ENCODE measurements around the gene XRCC6.

Gene XRCC6

DNA sequence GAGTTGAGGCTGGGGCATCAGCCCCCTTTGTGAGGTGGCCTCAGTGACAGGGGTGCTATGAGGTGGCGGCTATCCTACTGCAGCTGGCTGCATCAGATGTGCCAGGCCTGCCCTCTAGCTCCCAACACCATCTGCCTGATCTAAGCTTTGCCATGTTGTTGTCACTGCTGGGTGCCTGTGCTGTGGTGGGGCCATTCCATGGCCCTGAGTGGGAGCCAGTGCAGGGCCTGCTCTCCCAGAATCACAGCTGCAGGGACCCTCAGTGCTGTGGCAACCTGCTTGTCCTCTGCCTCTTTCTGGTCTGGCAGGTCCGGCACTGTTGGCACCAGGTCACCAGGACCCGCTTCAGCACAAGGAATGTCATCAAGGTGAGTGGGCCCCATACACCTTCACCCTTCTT, 69.4 kb downstream of the XRCC6 start:
- Histone ChIP-seq H3K18ac (ENCODE audit: low read depth in 1 of 2, low read length in 2 of 2) (no peak overlapping the region), H2AFZ (ENCODE audit: low read depth, low read length) (no peak overlapping the region), H3K9ac (ENCODE audit: low read length) (peak overlapping the region; percentile 26), H4K8ac (ENCODE audit: low read length) (peak overlapping the region; percentile 50), H2BK5ac (ENCODE audit: low read depth, low read length, poor library complexity, severe bottlenecking) (no peak overlapping the region), H3K36me3 (ENCODE audit: control insufficient read depth in 1 of 2, insufficient read depth in 2 of 2, low read depth in 1 of 2, low read length in 2 of 2) (peaks cover 14 to 27% of the 10 kb centered on the region in 2 experiments), H3K4me2 (ENCODE audit: low read length, poor library complexity, severe bottlenecking) (no peak overlapping the region), H3K4me1 (ENCODE audit: control insufficient read depth, insufficient read depth, low read depth, low read length) (peaks cover 10% of the 10 kb centered on the region), H3K27me3 (ENCODE audit: control insufficient read depth in 1 of 2, insufficient read depth in 1 of 2, low read length in 2 of 2) (no peaks in the 10 kb centered on the region), H3K4me3 (ENCODE audit: insufficient read depth in 1 of 2, low read depth in 1 of 2, low read length in 2 of 2) (peak overlapping the region in 1 of 2 experiments; percentile 82), H2AK5ac (ENCODE audit: low read length, severe bottlenecking) (no peak overlapping the region), H3K27ac (ENCODE audit: low read length, poor library complexity, severe bottlenecking) (no peak overlapping the region), H4K91ac (ENCODE audit: low read length) (peak overlapping the region; percentile 39), H3K4ac (ENCODE audit: low read depth in 1 of 2, low read length in 2 of 2) (peak overlapping the region in 1 of 2 experiments; percentile 35), H3K9me3 (ENCODE audit: control insufficient read depth, low read length) (no peaks in the 10 kb centered on the region), H3K23ac (ENCODE audit: low read length in 2 of 2) (no peak overlapping the region), H3K14ac (ENCODE audit: low read length in 2 of 2) (no peak overlapping the region), H3K79me1 (replicated peaks; ENCODE audit: low read length, poor library complexity, severe bottlenecking) (peaks cover 4% of the 10 kb centered on the region), H2BK12ac (ENCODE audit: low read length in 2 of 2) (peak overlapping the region in 1 of 2 experiments; percentile 17), H2BK15ac (ENCODE audit: low read depth, poor library complexity, severe bottlenecking) (no peak overlapping the region), H2BK120ac (ENCODE audit: low read depth, low read length) (no peak overlapping the region)
- no peak for DNase-seq
- WGBS: 90% methylated on average over 3 of the region's 3 CpGs

- peaks cover 13% of the 10 kb centered on the region for H3K4me1 ChIP-seq (ENCODE audit: control insufficient read depth, insufficient read depth, low read depth, low read length)
- H3K27ac ChIP-seq (ENCODE audit: low read length, poor library complexity, severe bottlenecking): no peak overlapping the region
- H3K9ac ChIP-seq (ENCODE audit: low read length): no peak overlapping the region
- H3K18ac ChIP-seq (ENCODE audit: low read depth in 1 of 2, low read length in 2 of 2): no peak overlapping the region
- H3K4me2 ChIP-seq (ENCODE audit: low read length, poor library complexity, severe bottlenecking): no peak overlapping the region
- peaks cover 14 to 27% of the 10 kb centered on the region in 2 experiments for H3K36me3 ChIP-seq (ENCODE audit: control insufficient read depth in 1 of 2, insufficient read depth in 2 of 2, low read depth in 1 of 2, low read length in 2 of 2)
- no peak overlapping the region for H3K4ac ChIP-seq (ENCODE audit: low read depth in 1 of 2, low read length in 2 of 2)
- no peaks in the 10 kb centered on the region for H3K27me3 ChIP-seq (ENCODE audit: control insufficient read depth in 1 of 2, insufficient read depth in 1 of 2, low read length in 2 of 2)
- no peak overlapping the region for H4K91ac ChIP-seq (ENCODE audit: low read length)
- no peak overlapping the region for H4K8ac ChIP-seq (ENCODE audit: low read length)
- no peak overlapping the region for H2BK5ac ChIP-seq (ENCODE audit: low read depth, low read length, poor library complexity, severe bottlenecking)
- H3K79me1 ChIP-seq (replicated peaks; ENCODE audit: low read length, poor library complexity, severe bottlenecking): peaks cover 4% of the 10 kb centered on the region
- no peak overlapping the region for H2BK15ac ChIP-seq (ENCODE audit: low read depth, poor library complexity, severe bottlenecking)
- no peak overlapping the region for H2BK120ac ChIP-seq (ENCODE audit: low read depth, low read length)
- H2AK5ac ChIP-seq (ENCODE audit: low read length, severe bottlenecking): no peak overlapping the region
- H3K23ac ChIP-seq (ENCODE audit: low read length in 2 of 2): no peak overlapping the region
- no peak overlapping the region for H2BK12ac ChIP-seq (ENCODE audit: low read length in 2 of 2)
- H3K4me3 ChIP-seq (ENCODE audit: insufficient read depth in 1 of 2, low read depth in 1 of 2, low read length in 2 of 2): no peak overlapping the region
- H2AFZ ChIP-seq (ENCODE audit: low read depth, low read length): no peak overlapping the region
- WGBS: 96% methylated on average over 2 of the region's 2 CpGs
- H3K9me3 ChIP-seq (ENCODE audit: control insufficient read depth, low read length): no peaks in the 10 kb centered on the region
- no peak overlapping the region for H3K14ac ChIP-seq (ENCODE audit: low read length in 2 of 2)
- DNase-seq: no peak
Observed at GRCh38 chr22:41695211-41695610, 74.1 kb downstream of the XRCC6 start.

- no peak overlapping the region for H3K14ac ChIP-seq (ENCODE audit: low read length in 2 of 2)
- peak overlapping the region; percentile 57 for H3K9ac ChIP-seq (ENCODE audit: low read length)
- H4K91ac ChIP-seq (ENCODE audit: low read length): no peak overlapping the region
- no peak overlapping the region for H3K4me3 ChIP-seq (ENCODE audit: insufficient read depth in 1 of 2, low read depth in 1 of 2, low read length in 2 of 2)
- H3K27me3 ChIP-seq (ENCODE audit: control insufficient read depth in 1 of 2, insufficient read depth in 1 of 2, low read length in 2 of 2): no peaks in the 10 kb centered on the region
- H3K4me1 ChIP-seq (ENCODE audit: control insufficient read depth, insufficient read depth, low read depth, low read length): peaks cover 10% of the 10 kb centered on the region
- peak overlapping the region; percentile 9 to 70 for H2BK12ac ChIP-seq (ENCODE audit: low read length in 2 of 2)
- H3K4ac ChIP-seq (ENCODE audit: low read depth in 1 of 2, low read length in 2 of 2): peak overlapping the region in 1 of 2 experiments; percentile 56
- H3K27ac ChIP-seq (ENCODE audit: low read length, poor library complexity, severe bottlenecking): peak overlapping the region; percentile 19
- H2BK15ac ChIP-seq (ENCODE audit: low read depth, poor library complexity, severe bottlenecking): no peak overlapping the region
- H4K8ac ChIP-seq (ENCODE audit: low read length): peak overlapping the region; percentile 32
- H2BK120ac ChIP-seq (ENCODE audit: low read depth, low read length): peak overlapping the region; percentile 22
- no peak for DNase-seq
- no peak overlapping the region for H3K4me2 ChIP-seq (ENCODE audit: low read length, poor library complexity, severe bottlenecking)
- no peaks in the 10 kb centered on the region for H3K9me3 ChIP-seq (ENCODE audit: control insufficient read depth, low read length)
- no peak overlapping the region for H2AFZ ChIP-seq (ENCODE audit: low read depth, low read length)
- peak overlapping the region; percentile 15 for H2AK5ac ChIP-seq (ENCODE audit: low read length, severe bottlenecking)
- no peaks in the 10 kb centered on the region for H3K79me1 ChIP-seq (replicated peaks; ENCODE audit: low read length, poor library complexity, severe bottlenecking)
- H3K23ac ChIP-seq (ENCODE audit: low read length in 2 of 2): no peak overlapping the region
- WGBS: 73% methylated on average over 11 of the region's 11 CpGs
- peaks cover 10 to 20% of the 10 kb centered on the region in 2 experiments for H3K36me3 ChIP-seq (ENCODE audit: control insufficient read depth in 1 of 2, insufficient read depth in 2 of 2, low read depth in 1 of 2, low read length in 2 of 2)
- H2BK5ac ChIP-seq (ENCODE audit: low read depth, low read length, poor library complexity, severe bottlenecking): no peak overlapping the region
- H3K18ac ChIP-seq (ENCODE audit: low read depth in 1 of 2, low read length in 2 of 2): peak overlapping the region; percentile 5 to 35
Observed at GRCh38 chr22:41696703-41697102, 75.6 kb downstream of the XRCC6 start.

DNA sequence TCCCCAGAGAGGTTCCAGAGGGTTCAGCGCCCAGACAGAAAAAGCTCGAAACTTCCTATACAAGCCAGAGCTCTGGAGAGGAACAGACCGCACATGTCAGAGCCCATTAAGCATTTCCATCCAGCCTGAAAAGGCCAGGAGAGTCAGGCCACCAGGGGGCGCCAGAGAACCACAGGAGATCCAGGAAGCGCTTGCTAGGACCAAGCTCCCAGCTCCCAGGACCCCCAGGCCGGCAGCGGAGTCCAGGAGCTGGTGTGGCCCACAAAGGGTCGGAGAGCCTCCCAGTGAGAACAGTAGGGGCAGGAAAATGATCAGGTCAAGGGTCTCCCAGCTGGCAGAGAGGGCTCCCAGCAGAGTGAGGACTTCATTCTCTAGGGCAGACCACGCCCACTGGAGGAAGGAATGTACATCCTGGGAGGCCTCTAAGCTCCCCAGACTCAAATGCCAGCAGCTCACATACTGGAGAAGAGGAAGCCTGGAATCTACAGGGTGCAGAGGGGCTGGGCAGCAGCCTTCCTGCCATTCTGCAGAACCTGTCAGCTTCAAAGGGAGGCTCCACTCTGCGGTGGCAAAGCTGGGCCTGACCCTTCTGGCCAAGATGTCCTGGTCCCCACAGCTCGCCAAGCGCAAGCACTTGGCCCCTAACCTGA, 76.2 kb downstream of the XRCC6 start:
- Histone ChIP-seq H2BK15ac (ENCODE audit: low read depth, poor library complexity, severe bottlenecking) (peak overlapping the region; percentile 74), H3K79me1 (replicated peaks; ENCODE audit: low read length, poor library complexity, severe bottlenecking) (no peaks in the 10 kb centered on the region), H4K91ac (ENCODE audit: low read length) (peak overlapping the region; percentile 40), H2AK5ac (ENCODE audit: low read length, severe bottlenecking) (peak overlapping the region; percentile 90), H2BK12ac (ENCODE audit: low read length in 2 of 2) (peak overlapping the region; percentile 9 to 89), H3K36me3 (ENCODE audit: control insufficient read depth in 1 of 2, insufficient read depth in 2 of 2, low read depth in 1 of 2, low read length in 2 of 2) (peaks cover 10 to 20% of the 10 kb centered on the region in 2 experiments), H3K4me2 (ENCODE audit: low read length, poor library complexity, severe bottlenecking) (peak overlapping the region; percentile 26), H3K9me3 (ENCODE audit: control insufficient read depth, low read length) (no peaks in the 10 kb centered on the region), H3K4me1 (ENCODE audit: control insufficient read depth, insufficient read depth, low read depth, low read length) (peaks cover 10% of the 10 kb centered on the region), H4K8ac (ENCODE audit: low read length) (peak overlapping the region; percentile 89), H3K4me3 (ENCODE audit: insufficient read depth in 1 of 2, low read depth in 1 of 2, low read length in 2 of 2) (peak overlapping the region in 1 of 2 experiments; percentile 5), H3K4ac (ENCODE audit: low read depth in 1 of 2, low read length in 2 of 2) (peak overlapping the region; percentile 55 to 74), H3K9ac (ENCODE audit: low read length) (peak overlapping the region; percentile 57), H3K18ac (ENCODE audit: low read depth in 1 of 2, low read length in 2 of 2) (peak overlapping the region; percentile 35 to 92), H2AFZ (ENCODE audit: low read depth, low read length) (peak overlapping the region; percentile 10), H3K27ac (ENCODE audit: low read length, poor library complexity, severe bottlenecking) (peak overlapping the region; percentile 58), H3K23ac (ENCODE audit: low read length in 2 of 2) (no peak overlapping the region), H3K27me3 (ENCODE audit: control insufficient read depth in 1 of 2, insufficient read depth in 1 of 2, low read length in 2 of 2) (no peaks in the 10 kb centered on the region), H2BK120ac (ENCODE audit: low read depth, low read length) (no peak overlapping the region), H2BK5ac (ENCODE audit: low read depth, low read length, poor library complexity, severe bottlenecking) (no peak overlapping the region), H3K14ac (ENCODE audit: low read length in 2 of 2) (peak overlapping the region in 1 of 2 experiments; percentile 74)
- peak; percentile 90 for DNase-seq
- 32% methylated on average over 11 of the region's 12 CpGs for WGBS

All from mesenchymal stem cell (in vitro differentiated cells and primary cell).